HCEC 1CT (cell line): ENCODE data around the gene ACACA.
"Not testable (repeated sequence)": the region's sequence is repeated elsewhere in the genome, so short reads cannot be mapped to it uniquely, and the experiment has no call there.

Source experiments
- DNase-seq: peaks from one replicate; pipeline ENCODE4 v3.0.0-alpha.2; 2017

ACACA gene

DNA sequence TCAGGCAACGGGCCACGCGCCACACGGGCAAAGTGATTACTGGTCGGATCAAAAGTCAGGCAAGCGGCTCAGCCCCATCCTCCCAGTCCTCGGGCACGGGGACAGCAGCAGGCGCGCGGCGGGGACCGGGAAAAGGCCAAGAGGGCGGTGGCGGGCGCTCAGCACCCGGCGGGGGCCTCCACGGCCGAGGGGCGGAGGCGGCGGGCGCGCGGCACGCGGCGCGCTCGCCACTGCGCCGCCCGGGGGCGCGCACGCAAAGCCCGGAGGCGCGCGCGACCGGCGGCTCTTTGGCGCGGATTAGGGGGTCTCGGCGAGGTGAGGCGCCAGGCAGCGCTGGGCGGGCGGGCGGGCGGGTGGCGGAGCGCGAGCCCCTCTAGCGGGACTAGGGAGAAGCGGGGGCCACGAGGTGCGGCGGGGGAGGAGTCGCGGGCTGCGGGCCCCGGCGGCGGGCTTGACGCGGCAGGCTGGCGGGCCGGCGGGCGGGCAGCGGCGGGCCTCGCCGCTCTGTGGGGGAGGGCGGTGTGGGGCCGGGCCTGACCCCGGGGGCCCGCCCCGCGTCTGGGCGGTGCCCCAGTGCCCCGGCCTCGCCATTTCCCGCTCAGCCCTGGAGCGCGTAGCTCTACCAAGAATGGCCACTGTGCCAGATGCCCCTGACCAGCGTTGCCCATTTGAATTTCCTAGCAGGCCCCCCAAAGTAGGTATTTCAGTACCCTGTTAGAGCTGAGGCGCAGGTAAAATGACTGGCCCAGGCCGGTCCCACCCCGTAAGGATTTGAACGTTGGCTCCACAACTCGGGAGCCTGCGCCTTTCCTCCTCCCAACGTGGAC lies at the start of gene ACACA, which contains the start of gene TADA2A:
ACACA (minus strand) TSS at position 202 of the 827 bp plus-strand sequence. CDS start 537 bp downstream, outside the sequence.
TADA2A (plus strand) TSS at position 252 of the 827 bp plus-strand sequence. CDS start 4,480 bp downstream, outside the sequence.
- peak; percentile 81 for DNase-seq

DNA sequence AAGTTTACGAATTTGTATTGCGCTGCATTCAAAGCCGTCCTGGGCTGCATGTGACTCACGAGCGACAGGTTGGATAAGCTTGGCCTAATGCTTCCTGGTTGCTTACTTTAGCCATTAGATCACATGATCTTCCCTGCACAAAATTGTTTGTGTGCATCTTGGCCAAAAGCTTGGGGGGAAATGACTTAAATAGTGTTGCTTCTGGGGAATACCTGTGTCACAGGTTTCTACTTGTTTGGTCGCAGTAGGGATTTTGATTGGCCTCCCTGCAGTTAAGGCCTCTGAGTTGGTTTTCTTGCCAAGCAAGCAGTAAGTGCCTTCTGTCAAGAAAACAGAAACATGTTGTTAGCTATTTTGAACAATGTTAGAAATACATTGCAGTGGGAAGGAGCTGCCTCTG lies 43.5 kb upstream of the ACACA start:
- no peak for DNase-seq

DNA sequence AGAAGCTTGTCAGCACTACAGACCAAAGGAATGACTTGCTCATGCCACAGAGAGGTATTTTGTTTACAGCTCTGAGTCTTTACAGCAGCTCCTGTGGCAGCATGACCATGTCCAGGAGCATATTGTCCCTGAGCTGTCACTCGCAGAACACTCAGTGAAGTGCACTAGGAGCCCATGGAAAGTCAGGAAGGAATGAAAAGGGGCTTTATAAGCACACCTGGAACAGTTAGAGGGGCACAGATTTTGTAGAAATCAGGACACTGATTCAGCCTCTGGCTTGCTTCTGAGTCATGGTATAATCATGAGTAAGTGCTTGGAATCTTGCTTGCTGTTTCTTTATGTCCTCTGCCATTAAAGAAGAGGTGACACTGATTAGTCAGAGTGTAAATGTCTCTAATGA lies 41.0 kb upstream of the ACACA start:
- DNase-seq = peak; percentile 65

DNA sequence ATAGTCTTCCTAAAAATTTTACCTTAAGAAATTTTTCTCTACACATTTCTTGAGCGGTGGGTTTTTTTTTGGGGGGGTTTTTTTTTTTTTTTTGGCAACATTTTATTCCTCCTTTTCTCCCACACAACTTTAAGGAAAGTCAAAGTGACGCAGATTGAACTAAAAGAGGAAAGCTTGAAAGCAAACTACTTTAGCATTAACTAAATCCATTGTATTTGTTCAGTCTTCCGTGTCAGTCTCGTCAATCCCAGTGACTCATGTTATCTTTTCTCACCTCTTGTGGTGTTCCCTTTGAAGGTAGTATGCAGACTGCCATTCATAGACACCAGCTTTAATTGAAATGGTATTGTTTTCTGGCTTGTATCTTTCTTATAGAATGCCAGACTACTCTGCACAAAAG lies 39.4 kb upstream of the ACACA start:
- no peak for DNase-seq

- peak; percentile 61 for DNase-seq
These were observed 34.9 kb upstream of the ACACA start for GRCh38 chr17:37441369-37442014.

DNA sequence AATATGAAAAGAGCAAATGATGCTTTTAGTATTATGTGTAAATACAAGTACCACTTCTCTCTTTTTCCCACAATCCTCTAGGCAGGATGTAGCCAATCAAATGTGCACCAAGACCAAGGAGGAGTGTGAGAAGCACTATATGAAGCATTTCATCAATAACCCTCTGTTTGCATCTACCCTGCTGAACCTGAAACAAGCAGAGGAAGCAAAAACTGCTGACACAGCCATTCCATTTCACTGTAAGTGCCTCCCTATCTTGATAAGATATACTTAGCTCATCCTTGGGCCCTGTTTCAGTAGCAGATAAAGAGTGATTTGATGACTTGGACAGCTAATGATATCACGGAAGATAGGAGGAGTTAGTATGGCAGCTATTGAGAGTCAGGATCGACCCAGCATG lies 33.8 kb upstream of the ACACA start:
- DNase-seq = no peak

GRCh38 chr17:37438141-37438540 lies 31.5 kb upstream of the ACACA start:
- DNase-seq = no peak

DNA sequence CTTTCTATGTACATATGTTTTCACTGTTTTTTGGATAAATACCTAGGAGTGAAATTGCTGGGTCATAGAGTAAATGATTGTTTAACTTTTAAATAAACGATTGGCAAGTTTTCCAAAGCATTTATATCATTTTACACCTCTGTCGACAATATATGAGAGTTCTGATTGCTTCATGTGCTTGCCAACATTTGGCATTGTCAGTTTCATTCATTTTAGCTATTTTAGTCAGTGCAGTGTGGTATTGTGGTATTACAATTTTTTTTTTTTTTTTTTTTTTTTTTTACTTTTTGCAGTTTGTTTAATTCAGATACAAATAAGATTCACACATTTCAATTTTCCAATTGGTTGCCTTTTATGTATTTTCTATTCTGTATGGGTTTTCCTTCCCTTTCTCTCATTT lies 26.0 kb upstream of the ACACA start:
- DNase-seq = no peak

- DNase-seq = peak; percentile 64
These were observed 23.5 kb upstream of the ACACA start for GRCh38 chr17:37430051-37430627.

GRCh38 chr17:37429453-37429852 lies 22.8 kb upstream of the ACACA start:
- DNase-seq = no peak

DNA sequence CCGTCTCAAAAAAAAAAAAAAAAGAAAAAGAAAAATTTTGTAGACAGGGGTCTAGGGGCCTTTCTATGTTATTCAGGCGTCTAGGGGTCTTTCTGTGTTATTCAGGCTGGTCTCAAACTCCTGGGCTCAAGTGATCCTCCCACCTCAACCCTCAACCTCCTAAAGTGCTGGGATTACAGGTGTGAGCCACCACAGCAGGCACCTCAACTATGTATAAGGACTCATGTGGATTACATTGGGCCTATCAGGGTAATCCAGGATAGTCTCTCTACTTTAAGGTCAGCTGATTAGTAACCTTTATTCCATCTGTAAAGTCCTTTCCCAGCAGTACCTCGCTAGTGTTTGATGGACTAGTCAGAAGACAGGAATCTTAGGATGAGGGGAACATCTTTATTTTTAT lies 22.4 kb upstream of the ACACA start:
- DNase-seq = no peak

- no peak for DNase-seq
These were observed 18.6 kb upstream of the ACACA start for GRCh38 chr17:37425268-37425667.

DNA sequence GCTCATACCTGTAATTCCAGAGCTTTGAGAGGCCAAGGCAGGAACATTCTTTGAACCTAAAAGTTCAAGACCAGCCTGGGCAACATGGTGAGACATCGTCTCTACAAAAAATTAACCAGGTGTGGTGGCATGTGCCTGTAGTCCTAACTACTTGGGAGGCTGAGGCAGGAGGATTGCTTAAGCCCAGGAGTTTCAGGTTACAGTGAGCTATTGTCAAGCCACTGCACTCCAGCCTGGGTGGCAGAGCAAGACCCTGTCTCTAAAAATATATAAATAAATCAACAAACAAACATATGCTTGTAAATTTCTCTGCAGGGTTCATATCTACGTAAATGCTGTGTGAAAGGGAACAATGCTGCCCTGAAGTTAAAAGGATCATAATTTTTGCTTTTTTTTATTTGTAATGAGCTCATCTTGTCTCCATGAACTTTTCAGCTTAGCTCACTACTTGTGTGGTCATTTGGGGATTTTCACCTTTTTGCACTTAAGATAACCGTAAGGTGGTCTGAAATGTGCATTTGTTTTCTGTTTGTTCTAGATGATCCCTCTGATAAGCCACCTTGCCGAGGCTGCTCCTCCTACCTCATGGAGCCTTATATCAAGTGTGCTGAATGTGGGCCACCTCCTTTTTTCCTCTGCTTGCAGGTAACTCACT lies 16.5 kb upstream of the ACACA start:
- DNase-seq = no peak

DNA sequence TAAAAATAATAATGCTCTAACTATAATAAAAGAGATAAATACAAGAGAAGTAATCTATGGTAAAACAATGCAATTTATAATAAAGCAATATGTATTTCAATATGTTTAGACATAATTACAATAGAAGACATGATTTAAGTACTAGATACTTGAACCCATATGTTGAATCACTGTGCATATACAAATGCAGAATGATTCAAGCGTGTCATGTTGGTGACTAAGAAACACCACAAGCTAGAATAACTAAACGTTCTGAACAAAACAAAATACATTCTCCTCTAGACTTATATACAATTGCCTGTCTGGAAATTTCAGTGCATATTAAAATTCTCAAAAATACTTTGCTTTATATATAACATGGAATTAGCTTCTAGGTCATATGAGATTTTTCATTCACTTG lies 11.2 kb upstream of the ACACA start:
- DNase-seq = peak; percentile 76

GRCh38 chr17:37413875-37414519 lies 7.4 kb upstream of the ACACA start:
- no peak for DNase-seq

DNA sequence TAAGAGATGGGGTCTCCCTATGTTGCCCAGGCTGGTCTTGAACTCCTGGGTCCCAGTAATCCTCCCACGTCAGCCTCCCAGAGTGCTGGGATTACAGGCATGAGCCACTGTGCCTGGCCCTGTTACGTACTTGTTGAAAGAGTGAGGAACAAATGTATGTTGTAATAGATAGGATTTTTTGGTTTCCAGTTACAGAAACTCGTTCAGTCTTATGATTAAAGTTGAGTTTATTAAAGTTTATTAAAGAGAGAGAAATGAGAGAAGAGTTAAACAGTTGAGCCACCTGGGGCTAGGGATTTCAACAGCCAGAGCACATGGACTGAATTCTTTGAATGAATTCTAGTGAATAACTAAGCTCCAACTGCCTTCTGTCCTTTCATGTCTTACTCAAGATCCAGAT lies 3.7 kb upstream of the ACACA start:
- no peak for DNase-seq

DNA sequence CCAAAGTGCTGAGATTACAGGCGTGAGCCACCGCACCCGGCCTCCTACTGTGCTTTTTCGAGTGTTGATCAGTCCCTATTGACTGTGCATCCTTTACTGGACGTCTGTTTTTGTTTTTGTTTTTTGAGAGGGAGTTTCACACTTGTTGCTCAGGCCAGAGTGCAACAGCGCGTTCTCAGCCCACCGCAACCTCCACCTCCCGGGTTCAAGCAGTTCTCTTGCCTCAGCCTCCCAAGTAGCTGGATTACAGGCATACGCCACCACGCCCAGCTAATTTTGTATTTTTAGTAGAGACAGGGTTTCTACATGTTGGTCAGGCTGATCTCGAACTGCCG lies 1.5 kb upstream of the ACACA start:
- not testable (repeated sequence) for DNase-seq

DNA sequence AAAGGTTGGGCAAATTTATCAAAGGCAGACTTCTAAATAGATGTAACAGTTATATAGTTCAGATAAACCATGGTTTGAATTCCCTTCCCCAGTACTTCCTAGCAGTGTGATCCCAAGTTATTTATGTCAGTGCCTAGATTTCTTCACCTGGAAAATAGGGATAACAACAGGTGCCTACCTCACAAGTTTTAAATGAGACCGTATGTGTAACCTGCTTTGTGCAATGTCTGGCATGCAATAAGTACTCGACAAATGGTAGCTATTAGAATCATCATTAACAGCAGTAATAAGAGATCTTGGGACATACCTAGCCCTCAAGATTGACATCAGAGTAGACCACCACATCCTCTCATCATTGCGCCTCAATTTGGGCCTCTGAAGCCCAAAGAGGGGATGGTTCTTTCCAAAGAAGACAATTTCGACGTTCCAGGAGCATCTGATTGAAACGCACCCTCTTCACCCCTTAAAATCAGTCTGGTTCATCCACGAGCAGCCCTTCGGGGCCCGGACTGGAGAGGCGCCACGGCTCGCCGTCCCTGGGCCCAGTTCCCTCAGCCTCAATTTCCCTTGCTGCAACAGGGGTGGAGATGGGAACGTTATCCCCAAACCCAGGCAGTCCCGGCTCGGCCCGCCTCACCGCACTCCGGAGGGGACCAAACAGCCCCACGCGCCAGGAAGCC lies 541 bp downstream of the ACACA start:
- no peak for DNase-seq

DNA sequence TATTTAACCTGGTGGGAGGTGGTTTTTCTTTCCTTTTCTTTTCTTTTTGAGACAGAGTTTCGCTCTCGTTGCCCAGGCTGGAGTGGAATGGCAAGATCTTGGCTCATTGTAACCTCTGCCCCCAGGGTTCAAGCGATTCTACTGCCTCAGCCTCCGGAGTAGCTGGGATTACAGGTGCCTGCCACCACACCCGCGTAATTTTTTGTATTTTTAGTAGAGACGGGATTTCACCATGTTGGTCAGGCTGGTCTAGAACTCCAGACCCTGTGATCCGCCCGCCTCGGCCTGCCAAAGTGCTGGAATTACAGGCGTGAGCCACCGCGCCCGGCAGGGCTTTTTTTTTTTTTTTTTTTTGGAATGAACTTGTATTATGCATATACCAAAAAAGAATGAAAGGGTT lies 1.1 kb downstream of the ACACA start:
- DNase-seq = not testable (repeated sequence)

GRCh38 chr17:37400505-37400904 lies 6.1 kb downstream of the ACACA start:
- no peak for DNase-seq

DNA sequence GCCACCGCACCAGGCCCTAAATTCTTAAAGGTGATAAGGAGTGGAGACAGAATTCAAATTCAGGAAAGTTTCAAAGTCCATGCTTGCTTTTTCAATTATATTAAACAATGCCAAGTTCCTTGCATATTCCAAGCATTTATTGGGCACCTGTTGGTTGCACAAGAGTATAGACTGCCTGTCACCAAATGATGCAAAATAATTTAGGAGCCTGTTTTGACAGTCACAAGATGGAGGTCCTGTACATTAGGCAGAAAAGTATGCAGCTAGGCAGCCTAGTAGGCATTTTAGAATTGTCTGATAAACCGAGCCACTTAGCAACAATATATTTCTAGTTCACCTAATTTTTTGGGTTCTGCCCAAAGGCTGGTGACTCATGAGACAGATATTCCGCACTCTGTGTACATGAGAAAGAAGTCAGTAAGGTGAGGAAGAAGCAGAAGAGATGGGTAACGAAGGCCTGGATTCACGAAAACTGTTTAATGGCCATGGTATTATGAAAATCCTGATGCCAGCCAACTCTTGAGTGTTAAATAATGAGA lies 7.3 kb downstream of the ACACA start:
- DNase-seq = no peak

DNA sequence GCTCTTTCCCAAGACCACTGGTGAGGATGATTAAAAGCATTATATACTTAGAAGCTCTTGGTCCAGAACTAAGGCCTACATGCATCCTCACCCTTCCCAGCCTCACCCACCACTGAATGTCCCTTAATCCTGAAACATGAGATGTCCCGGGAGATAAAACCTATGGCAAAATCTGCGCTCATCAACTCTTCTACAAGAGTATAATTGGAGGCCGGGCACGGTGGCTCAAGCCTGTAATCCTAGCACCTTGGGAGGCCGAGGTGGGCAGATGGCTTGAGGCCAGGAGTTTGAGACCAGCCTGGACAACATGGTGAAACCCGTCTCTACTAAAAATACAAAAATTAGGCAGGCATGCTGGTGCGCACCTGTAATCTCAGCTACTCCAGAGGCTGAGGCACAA lies 13.3 kb downstream of the ACACA start:
- no peak for DNase-seq
